Stimulated activated CD4-positive, alpha-beta T cell treated with anti-CD3 and anti-CD28 coated beads, Interleukin-15, amount 100 ng/mL, for 1 hour (primary cell): ENCODE results near the gene TSPY3.
"Not testable (repeated sequence)": the region's sequence is repeated elsewhere in the genome, so short reads cannot be mapped to it uniquely, and the experiment has no call there.

ENCODE experiments used
- DNase-seq, 2 donors: peaks; one replicate each; pipeline ENCODE4 v3.0.0-alpha.2; 2020; ENCODE audit warnings: low read depth in 1 of 2, low spot score in 1 of 2

Gene TSPY3, protein sequence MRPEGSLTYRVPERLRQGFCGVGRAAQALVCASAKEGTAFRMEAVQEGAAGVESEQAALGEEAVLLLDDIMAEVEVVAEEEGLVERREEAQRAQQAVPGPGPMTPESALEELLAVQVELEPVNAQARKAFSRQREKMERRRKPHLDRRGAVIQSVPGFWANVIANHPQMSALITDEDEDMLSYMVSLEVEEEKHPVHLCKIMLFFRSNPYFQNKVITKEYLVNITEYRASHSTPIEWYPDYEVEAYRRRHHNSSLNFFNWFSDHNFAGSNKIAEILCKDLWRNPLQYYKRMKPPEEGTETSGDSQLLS

DNA sequence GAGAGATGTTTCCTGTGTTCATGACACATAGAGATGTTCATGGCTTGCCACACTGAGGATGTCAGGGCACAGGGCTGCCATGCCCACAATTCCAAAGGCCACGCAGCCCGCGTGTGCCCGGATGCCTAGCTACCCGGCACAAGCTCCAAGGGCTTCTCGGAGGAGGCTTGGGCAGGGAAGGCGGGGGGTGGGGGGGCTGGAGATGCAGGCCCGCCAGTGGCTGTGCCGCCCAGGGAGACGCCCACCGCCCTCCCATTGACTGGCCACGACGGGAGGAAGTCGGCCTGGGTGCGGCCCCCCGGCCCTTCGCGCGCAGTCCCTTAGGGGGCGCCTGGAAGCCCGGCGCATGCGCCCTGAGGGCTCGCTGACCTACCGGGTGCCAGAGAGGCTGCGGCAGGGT, at the start of gene TSPY3:
Gene TSPY3 (plus strand): TSS at position 301 of the 400 bp plus-strand sequence. CDS start 46 bp downstream, at position 347.
- DNase-seq, result not testable (repeated sequence)

DNA sequence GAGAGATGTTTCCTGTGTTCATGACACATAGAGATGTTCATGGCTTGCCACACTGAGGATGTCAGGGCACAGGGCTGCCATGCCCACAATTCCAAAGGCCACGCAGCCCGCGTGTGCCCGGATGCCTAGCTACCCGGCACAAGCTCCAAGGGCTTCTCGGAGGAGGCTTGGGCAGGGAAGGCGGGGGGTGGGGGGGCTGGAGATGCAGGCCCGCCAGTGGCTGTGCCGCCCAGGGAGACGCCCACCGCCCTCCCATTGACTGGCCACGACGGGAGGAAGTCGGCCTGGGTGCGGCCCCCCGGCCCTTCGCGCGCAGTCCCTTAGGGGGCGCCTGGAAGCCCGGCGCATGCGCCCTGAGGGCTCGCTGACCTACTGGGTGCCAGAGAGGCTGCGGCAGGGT, 40.7 kb upstream of the TSPY3 start, which contains the start of gene TSPY8:
Gene TSPY8 (plus strand): TSS at position 301 of the 400 bp plus-strand sequence. CDS start 46 bp downstream, at position 347.
- DNase-seq, result not testable (repeated sequence)

DNA sequence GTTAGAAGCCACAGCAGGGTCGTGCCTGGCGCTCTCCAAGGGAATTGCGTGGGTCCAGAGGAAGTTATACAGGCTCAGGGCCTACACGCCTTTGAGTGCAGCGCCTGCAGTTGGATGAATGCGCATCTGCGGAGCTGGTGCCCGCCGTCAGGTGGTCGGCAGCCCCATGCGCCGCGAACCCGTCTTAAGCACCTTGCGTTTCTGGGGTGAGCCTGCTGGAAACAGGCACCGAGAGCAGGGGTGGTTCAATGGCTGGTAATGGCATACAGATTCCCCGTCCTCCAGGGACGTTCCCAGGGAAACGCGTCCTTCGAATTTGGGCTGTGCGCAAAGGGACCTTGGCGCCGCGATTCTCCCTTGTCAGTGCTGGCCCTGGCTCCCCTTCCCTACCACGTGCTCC, 1.7 kb upstream of the TSPY3 start:
- peak in 1 of 2 donors; percentile 2 for DNase-seq
